H1 (cell line): ENCODE measurements around the gene FBXL17. TPM values are rescaled to one million over a fixed set of nuclear protein-coding genes. Genes with fewer than 3 reads are reported as not detected.

Experiments
- CTCF ChIA-PET: fragments of 300-600 bp; sonication (Branson Sonifier 250); formaldehyde crosslinking; loops from one replicate; lab custom pipeline; 2021; ENCODE audit not compliant: partially characterized antibody; lab: Charles Lee
- POLR2A ChIA-PET: fragments of 300-600 bp; sonication (Branson Sonifier 250); formaldehyde crosslinking; loops from one replicate; lab custom pipeline; 2021; ENCODE audit warnings: inconsistent platforms; ENCODE audit not compliant: partially characterized antibody; lab: Charles Lee
- DNase-seq, 2 experiments: peaks; one replicate each; pipeline versions ENCODE4 v3.0.0 to v3.0.0-alpha.2; 2010 to 2022; ENCODE audit warnings: low spot score in 2 of 2, low read depth in 1 of 2, mixed read lengths in 1 of 2
- FAIRE-seq: peaks from 2 replicates; lab custom pipeline; 2011; peaks lifted over from hg19 to GRCh38; lab: Jason Lieb, UNC
- H2AFZ ChIP-seq: 2 replicates; pipeline ENCODE4 v1.8.1; 2012; ENCODE audit warnings: low read length, inconsistent platforms
- H2AK5ac ChIP-seq: 2 replicates; pipeline ENCODE4 v1.6.1; 2013; ENCODE audit warnings: low read depth, low read length
- H2BK120ac ChIP-seq: replicated peaks from 2 replicates; pipeline ENCODE3; 2013; ENCODE audit warnings: low read depth, low read length, inconsistent platforms
- H2BK12ac ChIP-seq: 2 replicates; pipeline ENCODE4 v1.6.1; 2013; ENCODE audit warnings: low read depth, low read length
- H2BK15ac ChIP-seq: 2 replicates; pipeline ENCODE4 v1.6.1; 2013; ENCODE audit warnings: low read length
- H2BK20ac ChIP-seq: 2 replicates; pipeline ENCODE4 v1.6.1; 2013; ENCODE audit warnings: low read length
- H2BK5ac ChIP-seq: 2 replicates; pipeline ENCODE4 v1.6.1; 2013; ENCODE audit warnings: low read depth, low read length
- H3K14ac ChIP-seq: 2 replicates; pipeline ENCODE4 v1.6.1; 2013; ENCODE audit warnings: inconsistent platforms; ENCODE audit not compliant: insufficient read length
- H3K18ac ChIP-seq: 2 replicates; pipeline ENCODE4 v1.6.1; 2013; ENCODE audit warnings: low read length; ENCODE audit errors: extremely low read depth
- H3K23ac ChIP-seq: 2 replicates; pipeline ENCODE4 v1.6.1; 2013; ENCODE audit warnings: inconsistent platforms; ENCODE audit not compliant: insufficient read length
- H3K23me2 ChIP-seq: 2 replicates; pipeline ENCODE4 v1.6.1; 2013; ENCODE audit warnings: low read depth, low read length
- H3K27ac ChIP-seq: 2 replicates; pipeline ENCODE4 v1.6.1; 2011; ENCODE audit warnings: low read depth, low read length, inconsistent platforms
- H3K27me3 ChIP-seq, 4 experiments: replicated peaks in 1 of 4; 1 replicate in 1 of 4; 2 replicates in 3 of 4; pipeline versions ENCODE4 v1.6.1 to v1.8.1; 2011 to 2013; ENCODE audit warnings: low read length in 3 of 4, mild to moderate bottlenecking in 3 of 4, inconsistent platforms in 2 of 4, mixed read lengths in 2 of 4, moderate library complexity in 1 of 4; ENCODE audit not compliant: control insufficient read depth in 3 of 4, insufficient read depth in 3 of 4; ENCODE audit errors: extremely low read depth in 1 of 4
- H3K36me3 ChIP-seq, 4 experiments: 2 replicates each; pipeline versions ENCODE4 v1.6.1 to v1.8.1; 2011 to 2013; ENCODE audit warnings: mild to moderate bottlenecking in 4 of 4, low read length in 3 of 4, moderate library complexity in 2 of 4, control low read depth in 1 of 4, inconsistent platforms in 1 of 4; ENCODE audit not compliant: insufficient read depth in 4 of 4, control insufficient read depth in 2 of 4
- H3K4ac ChIP-seq: replicated peaks from 2 replicates; pipeline ENCODE3; 2013; ENCODE audit warnings: low read length, low read depth, mixed read lengths, inconsistent platforms; ENCODE audit not compliant: insufficient read length
- H3K4me1 ChIP-seq, 4 experiments: replicated peaks in 1 of 4; 1 replicate in 1 of 4; 2 replicates in 3 of 4; pipeline versions ENCODE4 v1.6.1 to v1.8.1; 2011 to 2013; ENCODE audit warnings: low read length in 3 of 4, inconsistent platforms in 2 of 4, mixed read lengths in 1 of 4; ENCODE audit not compliant: insufficient read depth in 4 of 4, control insufficient read depth in 3 of 4
- H3K4me2 ChIP-seq, 2 experiments: 2 replicates each; pipeline versions ENCODE4 v1.6.1 to v1.8.1; 2011 to 2013; ENCODE audit warnings: low read depth in 2 of 2, low read length in 2 of 2, control low read depth in 1 of 2, inconsistent platforms in 1 of 2, mild to moderate bottlenecking in 1 of 2; ENCODE audit not compliant: insufficient read depth in 1 of 2
- H3K4me3 ChIP-seq, 4 experiments: fragments of 200-600, 300-600 bp in 1 of 4; sonication (generic), shearing (Covaris generic), sonication (Bioruptor Twin) in 1 of 4; 2 replicates each; pipeline versions ENCODE4 v1.5.1 to v1.8.1; 2011 to 2016; ENCODE audit warnings: low read length in 4 of 4, low read depth in 3 of 4, control low read depth in 2 of 4, inconsistent platforms in 2 of 4, mild to moderate bottlenecking in 2 of 4, mixed read lengths in 1 of 4, moderate library complexity in 1 of 4; ENCODE audit not compliant: insufficient read depth in 2 of 4; ENCODE audit errors: extremely low read depth in 1 of 4
- H3K56ac ChIP-seq: replicated peaks from 2 replicates; pipeline ENCODE3; 2013; ENCODE audit warnings: low read depth, mild to moderate bottlenecking, mixed read lengths, low read length, inconsistent platforms; ENCODE audit not compliant: insufficient read length
- H3K79me1 ChIP-seq: 2 replicates; pipeline ENCODE4 v1.6.1; 2013; ENCODE audit warnings: low read depth, low read length, control low read depth
- H3K79me2 ChIP-seq, 2 experiments: 2 replicates each; pipeline versions ENCODE4 v1.6.1 to v1.8.1; 2012 to 2013; ENCODE audit warnings: low read length in 2 of 2, mild to moderate bottlenecking in 2 of 2, inconsistent platforms in 1 of 2; ENCODE audit not compliant: insufficient read depth in 2 of 2, control insufficient read depth in 1 of 2
- H3K9ac ChIP-seq, 4 experiments: replicated peaks in 1 of 4; 1 replicate in 1 of 4; 2 replicates in 3 of 4; pipeline versions ENCODE4 v1.6.1 to v1.8.1; 2011 to 2013; ENCODE audit warnings: low read depth in 3 of 4, low read length in 3 of 4, control low read depth in 2 of 4, mild to moderate bottlenecking in 2 of 4, moderate library complexity in 2 of 4, inconsistent platforms in 1 of 4; ENCODE audit errors: extremely low read depth in 1 of 4
- H3K9me3 ChIP-seq, 2 experiments: 2 replicates each; pipeline versions ENCODE4 v1.6.1 to v1.8.1; 2012 to 2013; ENCODE audit warnings: mild to moderate bottlenecking in 2 of 2, moderate library complexity in 2 of 2, control low read depth in 1 of 2, inconsistent platforms in 1 of 2, low read depth in 1 of 2, low read length in 1 of 2, mixed read lengths in 1 of 2; ENCODE audit not compliant: insufficient read depth in 2 of 2
- H4K20me1 ChIP-seq, 2 experiments: replicated peaks in 1 of 2; 2 replicates each; pipeline versions ENCODE3 to v1.8.1; 2011 to 2013; ENCODE audit warnings: inconsistent platforms in 2 of 2, low read length in 2 of 2, mild to moderate bottlenecking in 1 of 2; ENCODE audit not compliant: insufficient read depth in 2 of 2, control insufficient read depth in 1 of 2
- H4K5ac ChIP-seq: 2 replicates; pipeline ENCODE4 v1.6.1; 2013; ENCODE audit warnings: low read length, low read depth, mixed read lengths, inconsistent platforms; ENCODE audit not compliant: insufficient read length
- H4K8ac ChIP-seq: 2 replicates; pipeline ENCODE4 v1.8.0; 2013; ENCODE audit warnings: mild to moderate bottlenecking, moderate library complexity, low read length, inconsistent platforms; ENCODE audit not compliant: insufficient read depth; ENCODE audit errors: extremely low read depth
- H4K91ac ChIP-seq: replicated peaks from 2 replicates; pipeline ENCODE3; 2013; ENCODE audit warnings: low read length, mixed read lengths, inconsistent platforms; ENCODE audit not compliant: insufficient read length
- ATF2 ChIP-seq: IDR thresholded peaks from 2 replicates; pipeline ENCODE4 v1.6.1; 2012; ENCODE audit warnings: low read length, inconsistent platforms
- BRCA1 ChIP-seq: IDR thresholded peaks from 2 replicates; pipeline ENCODE4 v1.6.1; 2012; ENCODE audit warnings: low read depth, low read length, improper control_type of control experiment
- CREB1 ChIP-seq: IDR thresholded peaks from 2 replicates; pipeline ENCODE4 v1.6.1; 2012; ENCODE audit warnings: inconsistent platforms
- EZH2 ChIP-seq: fragments of 200-600 bp; sonication (generic); IDR thresholded peaks from 2 replicates; pipeline ENCODE4 v1.7.1; 2012; ENCODE audit warnings: low read depth, mild to moderate bottlenecking, moderate library complexity, low read length, inconsistent platforms; ENCODE audit not compliant: severe bottlenecking
- FOSL1 ChIP-seq: IDR thresholded peaks from 2 replicates; pipeline ENCODE4 v1.6.1; 2011; ENCODE audit warnings: mild to moderate bottlenecking, low read depth, low read length, moderate library complexity; ENCODE audit not compliant: insufficient read depth
- JUN ChIP-seq: IDR thresholded peaks from 2 replicates; pipeline ENCODE4 v1.6.1; 2011; ENCODE audit warnings: low read depth, mild to moderate bottlenecking, improper control_type of control experiment, low read length
- JUND ChIP-seq: IDR thresholded peaks from 2 replicates; pipeline ENCODE4 v1.6.1; 2011; ENCODE audit warnings: mild to moderate bottlenecking, improper control_type of control experiment, low read length
- KDM4A ChIP-seq: IDR thresholded peaks from one replicate; pipeline ENCODE4 v1.7.1; 2012; ENCODE audit warnings: low read depth, mild to moderate bottlenecking, moderate library complexity, low read length, inconsistent platforms; ENCODE audit not compliant: severe bottlenecking
- RBBP5 ChIP-seq: IDR thresholded peaks from 2 replicates; pipeline ENCODE4 v1.7.1; 2012; ENCODE audit warnings: low read depth, mild to moderate bottlenecking, inconsistent platforms, low read length, moderate library complexity, borderline replicate concordance
- RFX5 ChIP-seq: IDR thresholded peaks from 2 replicates; pipeline ENCODE4 v1.6.1; 2011; ENCODE audit warnings: low read depth, low read length, improper control_type of control experiment, borderline replicate concordance
- SP1 ChIP-seq: IDR thresholded peaks from 2 replicates; pipeline ENCODE4 v1.6.1; 2011; ENCODE audit warnings: low read depth, low read length
- SP4 ChIP-seq: IDR thresholded peaks from 2 replicates; pipeline ENCODE4 v1.6.1; 2012; ENCODE audit warnings: low read length, inconsistent platforms
- WGBS, 2 experiments: shearing (Covaris generic) in 1 of 2; methylation state at CpG; one replicate each; pipeline versions ENCODE4 v1.1.6 to v1.1.7; 2013 to 2015; ENCODE audit warnings: low lambda C conversion rate in 2 of 2, mixed read lengths in 2 of 2, inconsistent platforms in 1 of 2, low coverage in 1 of 2, missing lambda C conversion rate in 1 of 2; ENCODE audit not compliant: insufficient replicate concordance in 2 of 2, insufficient coverage in 1 of 2, insufficient read length in 1 of 2; ENCODE audit errors: extremely low coverage in 1 of 2, missing lambda C conversion rate in 1 of 2; 5-methylcytosine and 5-hydroxymethylcytosine counted together
- polyA plus RNA-seq, 7 experiments: library from polyadenylated mRNA; depleted of rRNA in 3 of 7; stranded (reverse) in 5 of 7; unstranded in 2 of 7; fragments of >200 nt in 5 of 7; fragments of 200-250 nt in 2 of 7; gene quantifications; 1 replicate in 5 of 7; 2 replicates in 1 of 7; 4 replicates in 1 of 7; pipeline versions ENCODE4 v1.2.1 to v1.2.3, GENCODE V29; 2011 to 2013; ENCODE audit warnings: missing spikeins in 2 of 7, mixed read lengths in 2 of 7
- total RNA-seq: library from RNA; stranded (reverse); fragmentation: NEBNext Ultra II Directional; extraction: Animal tissue kit (Norgen Biotek cat#: 25700); gene quantifications from 2 replicates; pipeline ENCODE4 v1.2.1, GENCODE V29; 2021

The FBXL17 gene
- total and polyA plus RNA-seq, 2 of the 8 experiments (the other 6 are each of a cell fraction or from before 2014, with no cell fraction given) = 0.35 to 4.3 TPM

- H4K5ac ChIP-seq = no peak overlapping the region
- H3K27me3 ChIP-seq = no peaks in the 10 kb centered on the region
- no peak overlapping the region for H3K4me2 ChIP-seq
- no peak overlapping the region for H3K4ac ChIP-seq
- ChIA-PET POLR2A (no interaction called here), CTCF (interaction anchor here (0.9 kb wide), 1 partner anchor 60 kb away, joined by 3 read pairs; no protein-coding TSS in a partner anchor)
- H3K36me3 ChIP-seq = no peaks in the 10 kb centered on the region
- H3K79me1 ChIP-seq = no peaks in the 10 kb centered on the region
- no peak overlapping the region for H4K8ac ChIP-seq
- no peak overlapping the region for H2BK15ac ChIP-seq
- no peak overlapping the region for H3K18ac ChIP-seq
- no peak overlapping the region for H3K27ac ChIP-seq
- no peaks in the 10 kb centered on the region for H3K4me1 ChIP-seq
- DNase-seq = no peak
- no peak overlapping the region for H3K14ac ChIP-seq
- 84% methylated on average over 1 of the region's 1 CpG; no CpG with 5 or more reads in 1 of the 2 experiments for WGBS, 2 experiments
- no peak overlapping the region for H2AFZ ChIP-seq
- H2BK5ac ChIP-seq = no peak overlapping the region
- H3K23me2 ChIP-seq = no peaks in the 10 kb centered on the region
- TF ChIP-seq SP4 (no peak), ATF2 (no peak), RBBP5 (no peak), JUN (no peak), RFX5 (no peak), KDM4A (no peak), CREB1 (no peak), FOSL1 (no peak), EZH2 (no peak), BRCA1 (no peak), JUND (no peak), SP1 (no peak)
- no peaks in the 10 kb centered on the region for H3K9me3 ChIP-seq
- H3K4me3 ChIP-seq = no peak overlapping the region
- no peak for FAIRE-seq
- no peak overlapping the region for H2BK120ac ChIP-seq
- no peak overlapping the region for H4K91ac ChIP-seq
- H3K9ac ChIP-seq = no peak overlapping the region
- no peaks in the 10 kb centered on the region for H3K79me2 ChIP-seq
- no peak overlapping the region for H3K56ac ChIP-seq
- no peak overlapping the region for H2BK12ac ChIP-seq
- no peak overlapping the region for H2BK20ac ChIP-seq
- H4K20me1 ChIP-seq = no peaks in the 10 kb centered on the region
- H3K23ac ChIP-seq = no peak overlapping the region
- no peak overlapping the region for H2AK5ac ChIP-seq
These were observed 60.6 kb downstream of the FBXL17 start for GRCh38 chr5:108321341-108321740.
